Bronchial epithelial cell (primary cell): ENCODE data around the gene SLC6A19. TPM values are rescaled to one million over a fixed set of nuclear protein-coding genes. Genes with fewer than 3 reads are reported as not detected.

ENCODE experiments used
- DNase-seq: peaks from one replicate; pipeline ENCODE4 v3.0.0-alpha.2; 2010; ENCODE audit warnings: low read depth
- FAIRE-seq: peaks from 2 replicates; lab custom pipeline; 2011; peaks lifted over from hg19 to GRCh38; lab: Jason Lieb, UNC
- H3K27me3 ChIP-seq: 2 replicates; pipeline ENCODE4 v1.5.1; 2011; ENCODE audit warnings: low read length; ENCODE audit not compliant: control insufficient read depth, insufficient read depth
- H3K36me3 ChIP-seq: 2 replicates; pipeline ENCODE4 v1.5.1; 2011; ENCODE audit warnings: low read length; ENCODE audit not compliant: control insufficient read depth, insufficient read depth
- H3K4me3 ChIP-seq: 2 replicates; pipeline ENCODE4 v1.5.1; 2011; ENCODE audit warnings: mild to moderate bottlenecking, low read depth, low read length, control low read depth
- total RNA-seq: library from RNA; depleted of rRNA; stranded (reverse); fragments of >200 nt; gene quantifications from 2 replicates; pipeline ENCODE4 v1.2.1, GENCODE V29; 2014
- TF ChIP-seq, protein P1 (sequence below): IDR thresholded peaks from 2 replicates; pipeline ENCODE4 v1.5.1; 2011; ENCODE audit warnings: mild to moderate bottlenecking, moderate library complexity, low read length, control low read depth, inconsistent platforms; ENCODE audit not compliant: insufficient read depth, severe bottlenecking

The SLC6A19 gene
- total RNA-seq, 1 donor from 2014 or later: not detected

DNA sequence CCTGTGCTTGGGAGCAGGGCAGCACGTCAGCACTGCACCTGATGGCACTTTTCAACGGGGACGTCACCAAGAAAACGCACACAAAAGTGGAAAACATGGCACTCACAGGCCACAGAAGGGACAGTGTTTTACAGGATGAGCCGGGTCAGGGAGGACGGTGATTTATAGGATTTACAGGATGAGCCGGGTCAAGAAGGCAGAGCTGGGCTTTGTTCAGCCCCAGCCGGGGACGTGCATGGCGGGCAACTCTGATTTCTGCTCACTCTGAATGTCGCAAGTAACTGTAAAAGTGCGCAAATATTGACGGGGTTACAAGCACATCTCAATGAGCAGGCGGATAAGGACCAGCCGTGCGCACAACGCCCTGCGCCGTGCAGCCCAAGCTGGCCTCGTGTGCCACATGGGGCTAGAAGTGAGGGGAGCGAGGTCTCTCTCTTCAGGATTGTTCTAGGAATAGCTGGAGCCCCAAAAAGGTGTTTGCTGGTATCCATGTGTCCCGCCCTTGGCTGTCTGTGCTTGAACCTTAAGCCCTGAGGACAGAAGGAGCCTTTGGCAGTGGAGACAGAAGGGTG, 40.2 kb downstream of the SLC6A19 start:
- TF ChIP-seq, protein P1, sequence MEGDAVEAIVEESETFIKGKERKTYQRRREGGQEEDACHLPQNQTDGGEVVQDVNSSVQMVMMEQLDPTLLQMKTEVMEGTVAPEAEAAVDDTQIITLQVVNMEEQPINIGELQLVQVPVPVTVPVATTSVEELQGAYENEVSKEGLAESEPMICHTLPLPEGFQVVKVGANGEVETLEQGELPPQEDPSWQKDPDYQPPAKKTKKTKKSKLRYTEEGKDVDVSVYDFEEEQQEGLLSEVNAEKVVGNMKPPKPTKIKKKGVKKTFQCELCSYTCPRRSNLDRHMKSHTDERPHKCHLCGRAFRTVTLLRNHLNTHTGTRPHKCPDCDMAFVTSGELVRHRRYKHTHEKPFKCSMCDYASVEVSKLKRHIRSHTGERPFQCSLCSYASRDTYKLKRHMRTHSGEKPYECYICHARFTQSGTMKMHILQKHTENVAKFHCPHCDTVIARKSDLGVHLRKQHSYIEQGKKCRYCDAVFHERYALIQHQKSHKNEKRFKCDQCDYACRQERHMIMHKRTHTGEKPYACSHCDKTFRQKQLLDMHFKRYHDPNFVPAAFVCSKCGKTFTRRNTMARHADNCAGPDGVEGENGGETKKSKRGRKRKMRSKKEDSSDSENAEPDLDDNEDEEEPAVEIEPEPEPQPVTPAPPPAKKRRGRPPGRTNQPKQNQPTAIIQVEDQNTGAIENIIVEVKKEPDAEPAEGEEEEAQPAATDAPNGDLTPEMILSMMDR: no peak
- Histone ChIP-seq H3K36me3 (no peaks in the 10 kb centered on the region), H3K4me3 (no peak overlapping the region), H3K27me3 (no peaks in the 10 kb centered on the region)
- FAIRE-seq (no peak), DNase-seq (no peak)

DNA sequence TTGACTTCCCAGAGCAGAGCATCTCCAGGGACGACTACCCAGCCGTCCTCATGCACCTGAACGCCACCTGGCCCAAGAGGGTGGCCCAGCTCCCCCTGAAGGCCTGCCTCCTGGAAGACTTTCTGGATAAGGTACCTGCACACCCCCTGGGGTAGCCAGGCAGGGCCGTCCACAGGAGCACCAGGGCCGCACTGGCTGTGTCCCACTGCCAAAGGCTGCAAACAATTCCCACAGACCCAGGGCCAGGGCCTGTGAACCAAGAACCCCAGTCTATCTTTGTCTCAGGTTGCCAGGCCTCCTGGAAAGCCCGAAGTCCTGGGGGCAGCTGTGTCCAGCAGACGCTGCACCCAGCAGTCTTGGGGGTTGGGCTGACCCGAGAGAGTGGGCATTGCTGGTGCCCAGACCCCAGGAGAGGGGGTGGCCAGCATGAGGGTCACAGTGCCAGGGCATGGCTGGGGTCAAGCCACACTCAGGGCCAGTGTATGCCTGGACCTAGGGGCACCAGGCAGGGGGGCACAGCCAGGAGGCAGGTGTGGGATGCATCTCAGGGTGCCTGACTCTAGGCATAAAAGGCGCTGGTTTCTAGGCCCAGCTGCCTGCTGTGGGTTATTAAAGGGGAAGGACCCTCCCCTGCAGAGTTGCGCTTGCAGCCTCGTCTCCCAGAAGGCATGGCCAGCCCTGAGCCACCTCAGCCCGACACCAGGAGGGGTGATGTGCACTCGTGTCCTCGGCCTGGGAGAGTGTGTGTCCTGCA, 41.5 kb downstream of the SLC6A19 start:
- no peaks in the 10 kb centered on the region for H3K27me3 ChIP-seq
- H3K4me3 ChIP-seq: no peak overlapping the region
- DNase-seq: no peak
- no peak for FAIRE-seq
- no peaks in the 10 kb centered on the region for H3K36me3 ChIP-seq
- TF ChIP-seq, protein P1: no peak

DNA sequence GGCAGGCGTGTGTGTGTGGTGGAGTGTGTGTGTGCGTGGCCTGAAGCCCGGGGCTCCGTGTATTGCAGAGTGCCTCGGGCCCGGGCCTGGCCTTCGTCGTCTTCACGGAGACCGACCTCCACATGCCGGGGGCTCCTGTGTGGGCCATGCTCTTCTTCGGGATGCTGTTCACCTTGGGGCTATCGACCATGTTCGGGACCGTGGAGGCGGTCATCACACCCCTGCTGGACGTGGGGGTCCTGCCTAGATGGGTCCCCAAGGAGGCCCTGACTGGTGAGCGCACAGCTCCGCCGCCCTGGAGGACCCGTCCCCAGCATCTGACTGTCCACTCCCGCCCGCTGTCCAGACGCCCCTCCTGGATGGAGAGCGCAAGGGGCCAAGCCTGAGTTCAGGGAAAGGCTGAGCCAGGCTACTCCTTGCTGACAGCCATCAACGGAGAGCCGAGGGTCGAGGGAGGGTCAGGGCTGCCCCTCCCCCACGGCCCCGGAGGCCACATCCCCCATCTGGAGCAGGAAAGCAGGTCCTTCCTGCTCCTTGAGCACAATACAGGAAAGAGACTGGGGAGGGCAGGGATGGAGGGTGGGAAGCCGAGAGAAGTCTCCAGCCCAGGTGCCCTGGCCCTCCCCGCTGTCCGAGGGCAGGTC, 42.2 kb downstream of the SLC6A19 start:
- Histone ChIP-seq H3K4me3 (no peak overlapping the region), H3K36me3 (no peaks in the 10 kb centered on the region), H3K27me3 (no peaks in the 10 kb centered on the region)
- TF ChIP-seq, protein P1: no peak
- DNase-seq (no peak), FAIRE-seq (no peak)

DNA sequence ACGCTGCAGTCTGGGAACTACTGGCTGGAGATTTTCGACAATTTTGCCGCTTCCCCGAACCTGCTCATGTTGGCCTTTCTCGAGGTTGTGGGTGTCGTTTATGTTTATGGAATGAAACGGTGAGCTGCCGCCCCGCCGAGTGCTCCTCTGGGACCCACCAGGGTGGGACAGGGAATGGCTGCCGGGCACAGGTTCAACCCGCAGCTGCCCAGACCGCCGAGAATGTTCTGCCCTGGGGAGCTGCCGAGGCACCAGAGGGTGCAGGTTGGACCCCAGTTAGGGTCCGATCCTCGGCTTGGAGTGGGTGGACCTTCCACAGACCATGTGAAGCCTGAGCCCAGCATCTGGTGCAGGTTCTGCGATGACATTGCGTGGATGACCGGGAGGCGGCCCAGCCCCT, 42.9 kb downstream of the SLC6A19 start:
- no peak overlapping the region for H3K4me3 ChIP-seq
- no peaks in the 10 kb centered on the region for H3K36me3 ChIP-seq
- DNase-seq: no peak
- H3K27me3 ChIP-seq: no peaks in the 10 kb centered on the region
- no peak for FAIRE-seq
- TF ChIP-seq, protein P1: no peak

DNA sequence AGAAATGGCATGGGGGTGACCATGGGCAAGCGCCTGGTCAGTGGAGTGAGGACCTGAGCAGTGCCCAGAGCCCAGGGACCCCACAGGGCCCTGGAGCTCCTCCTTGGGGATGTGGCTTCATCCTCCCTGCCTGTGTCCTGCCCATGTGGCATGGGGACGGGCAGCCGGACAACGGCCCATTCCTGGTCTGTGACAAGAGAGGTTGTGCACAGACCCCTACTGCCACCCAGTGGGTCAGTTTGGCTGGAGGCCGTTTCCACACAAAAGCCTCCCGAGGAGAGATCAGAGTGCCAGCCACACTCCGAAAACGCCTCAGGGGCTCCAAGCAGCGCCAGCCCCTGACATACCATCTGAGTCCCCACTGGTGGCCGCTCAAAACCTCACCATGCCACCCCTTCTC, 43.6 kb downstream of the SLC6A19 start:
- TF ChIP-seq, protein P1: no peak
- H3K36me3 ChIP-seq: no peaks in the 10 kb centered on the region
- no peak for DNase-seq
- H3K27me3 ChIP-seq: no peaks in the 10 kb centered on the region
- FAIRE-seq: no peak
- no peak overlapping the region for H3K4me3 ChIP-seq
